Measurements from ENCODE around the gene AFG3L2. TPM values are rescaled to one million over a fixed set of nuclear protein-coding genes. Genes with fewer than 3 reads are reported as not detected.

The AFG3L2 gene
- total and polyA plus RNA-seq, 2 of the 13 experiments (the other 11 are each of a cell fraction or from before 2014, with no cell fraction given): 28.6 to 86.9 TPM

DNA sequence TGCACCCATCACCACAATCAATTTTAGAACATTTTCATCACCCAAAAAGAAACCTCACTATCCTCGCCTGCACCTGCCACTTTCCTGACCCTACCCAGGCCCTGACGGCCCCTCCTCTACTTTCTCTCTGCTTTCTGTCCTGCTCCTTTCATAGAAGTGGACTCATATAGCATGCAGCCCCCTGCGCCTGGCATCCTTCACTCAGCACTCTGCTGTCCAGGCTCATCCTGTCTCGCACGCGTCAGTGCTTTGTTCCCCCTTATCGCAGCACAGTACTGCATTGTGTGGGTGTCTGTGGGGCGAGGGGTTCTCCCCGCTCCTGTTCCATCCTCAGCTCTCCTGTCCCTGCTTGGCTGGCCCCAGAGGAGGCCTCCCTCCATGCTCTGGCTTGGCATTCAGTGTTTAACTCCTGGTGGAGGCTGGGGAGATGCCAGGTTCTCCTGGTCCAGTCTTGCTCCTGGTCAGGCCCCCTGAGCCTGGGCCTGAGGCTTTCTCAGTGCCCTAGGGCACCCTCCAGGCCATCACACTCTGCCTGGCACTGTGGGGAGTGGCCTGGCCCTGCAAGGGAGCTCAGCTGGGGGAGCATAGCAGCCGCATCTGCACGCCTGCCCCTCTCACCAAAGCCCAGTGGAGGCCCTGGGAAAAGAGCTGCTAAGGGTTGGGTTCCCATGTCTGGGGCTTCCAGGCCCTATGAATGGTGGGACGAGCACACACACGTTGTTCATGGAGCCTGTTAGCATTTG is 75.6 kb downstream of the AFG3L2 start:
- in situ Hi-C loops (cut with HindIII; ENCODE audit: extremely low pct_ligation_motif_present, low pct_unique_long_range_greater_than_20kb) (no loop called here), intact Hi-C loops (cut with micrococcal nuclease; ENCODE audit: unreplicated experiment) (no loop called here)
- Histone ChIP-seq H3K36me3 (replicated peaks in 1 of 2; ENCODE audit: control insufficient read depth in 1 of 2, insufficient read depth in 2 of 2, low read length in 2 of 2) (no peaks in the 10 kb centered on the region), H4K20me1 (ENCODE audit: insufficient read depth, low read length) (no peaks in the 10 kb centered on the region), H3K9ac (ENCODE audit: insufficient read depth, low read depth, low read length) (no peak overlapping the region), H3K79me2 (ENCODE audit: insufficient read depth, low read length) (no peaks in the 10 kb centered on the region), H3K27ac (ENCODE audit: extremely low read length, insufficient read depth, low read length) (no peak overlapping the region), H3K9me3 (ENCODE audit: low read length) (no peaks in the 10 kb centered on the region), H3K4me1 (ENCODE audit: insufficient read depth, low read length) (peaks cover 25% of the 10 kb centered on the region), H3K4me3 (replicated peaks in 1 of 3; ENCODE audit: insufficient read depth in 1 of 3, low read depth in 2 of 3, low read length in 3 of 3) (no peak overlapping the region), H2AFZ (ENCODE audit: low read length) (no peak overlapping the region), H3K27me3 (ENCODE audit: control insufficient read depth in 1 of 2, insufficient read depth in 2 of 2, low read length in 2 of 2) (peaks cover 3 to 37% of the 10 kb centered on the region in 2 experiments; a peak in 4 of 5 replicates), H3K4me2 (ENCODE audit: low read depth, low read length) (no peak overlapping the region)
- ChIA-PET POLR2A (no interaction called here), CTCF (ENCODE audit: low intra/inter-chr PET ratio, low total read pairs) (no interaction called here)
- WGBS (ENCODE audit: low lambda C conversion rate): 34% methylated on average over 11 of the region's 13 CpGs
- no peak for ATAC-seq
- no peak for FAIRE-seq
- BruUV-seq (replicated peaks): no TSS peak
- TF ChIP-seq REST (IDR thresholded peaks at IDR 0.05; ENCODE audit: borderline replicate concordance in 1 of 2, low read depth in 1 of 2, low read length in 2 of 2) (no peak), PHB2 (IDR thresholded peaks at IDR 0.05; ENCODE audit: partially characterized antibody) (no peak), ZNF777 (CRISPR knock-in tag; IDR thresholded peaks at IDR 0.05) (no peak), ZNF446 (CRISPR knock-in tag; IDR thresholded peaks at IDR 0.05) (no peak), ZNF562 (CRISPR knock-in tag; IDR thresholded peaks at IDR 0.05; ENCODE audit: borderline replicate concordance) (no peak), GTF2F1 (IDR thresholded peaks at IDR 0.05; ENCODE audit: low read length) (no peak), ISX (CRISPR knock-in tag; conservative IDR thresholded peaks at IDR 0.05) (no peak)
- DNase-seq (ENCODE audit: low spot score): no peak

Data from HepG2 (cell line).